ENCODE results near the gene ALDH4A1. TPM values are rescaled to one million over a fixed set of nuclear protein-coding genes. Genes with fewer than 3 reads are reported as not detected.

Gene ALDH4A1
- total RNA-seq, 1 experiment from 2014 or later: 26.1 TPM

DNA sequence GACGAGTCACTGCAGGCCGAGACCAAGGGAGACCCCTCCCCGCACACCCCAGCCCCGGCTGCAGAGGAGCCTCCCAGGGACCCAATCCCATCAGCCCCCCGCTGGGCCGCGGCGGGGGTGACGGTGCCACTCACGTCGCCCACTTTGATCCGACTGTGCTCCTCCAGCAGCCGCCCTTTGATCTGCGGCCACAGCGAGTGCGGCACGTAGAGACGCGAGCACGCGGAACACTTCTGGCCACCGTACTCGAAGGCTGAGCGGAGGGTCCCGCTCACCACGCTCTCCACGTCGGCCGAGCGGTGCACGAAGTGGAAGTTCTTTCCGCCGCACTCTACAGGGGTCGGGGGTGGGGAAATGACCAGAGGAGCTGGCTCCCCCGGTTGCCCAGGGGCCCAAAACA, 25.1 kb downstream of the ALDH4A1 start:
- WGBS (ENCODE audit: extremely low coverage, insufficient read length, low lambda C conversion rate): no CpG with 5 or more reads among the region's 35 CpGs
- Histone ChIP-seq H3K23ac (ENCODE audit: insufficient read length, low read depth, low read length) (no peak overlapping the region), H2BK120ac (ENCODE audit: low read depth, low read length, poor library complexity, severe bottlenecking) (no peak overlapping the region), H2AFZ (ENCODE audit: low read length) (no peak overlapping the region), H3K18ac (ENCODE audit: insufficient read length, low read depth, low read length) (no peak overlapping the region), H2BK15ac (ENCODE audit: low read depth, low read length) (no peak overlapping the region), H3K9me3 (ENCODE audit: control insufficient read depth, low read depth, low read length) (no peaks in the 10 kb centered on the region), H3K79me2 (ENCODE audit: insufficient read depth, low read length) (no peaks in the 10 kb centered on the region), H3K27me3 (ENCODE audit: insufficient read depth, low read length) (no peaks in the 10 kb centered on the region), H2BK5ac (ENCODE audit: insufficient read length, low read length) (no peak overlapping the region), H2BK20ac (ENCODE audit: low read depth, low read length, poor library complexity, severe bottlenecking) (no peak overlapping the region), H3K27ac (ENCODE audit: insufficient read length, low read depth, low read length) (no peak overlapping the region), H3K14ac (ENCODE audit: insufficient read depth, low read length) (no peak overlapping the region), H3K56ac (ENCODE audit: insufficient read length, low read depth, low read length) (no peak overlapping the region), H3K4me2 (ENCODE audit: insufficient read depth, insufficient read length, low read length) (no peak overlapping the region), H3K4ac (ENCODE audit: low read depth, low read length) (no peak overlapping the region), H4K91ac (ENCODE audit: insufficient read length, low read depth, low read length) (no peak overlapping the region), H4K5ac (ENCODE audit: insufficient read length, low read depth, low read length) (no peak overlapping the region), H3T11ph (ENCODE audit: low read length) (no peak overlapping the region), H2BK12ac (ENCODE audit: insufficient read length, low read depth, low read length) (no peak overlapping the region), H3K79me1 (ENCODE audit: insufficient read depth, low read depth, low read length, poor library complexity, severe bottlenecking) (no peaks in the 10 kb centered on the region), H4K8ac (replicated peaks; ENCODE audit: insufficient read length, low read depth, low read length) (no peak overlapping the region), H4K20me1 (ENCODE audit: control insufficient read depth, insufficient read depth, insufficient read length) (no peaks in the 10 kb centered on the region), H3K4me1 (ENCODE audit: insufficient read depth, low read length) (no peaks in the 10 kb centered on the region), H3K23me2 (ENCODE audit: insufficient read length, low read depth, low read length, poor library complexity, severe bottlenecking) (no peaks in the 10 kb centered on the region), H2AK5ac (ENCODE audit: insufficient read length, low read length) (no peak overlapping the region), H3K9ac (ENCODE audit: extremely low read depth, insufficient read length, low read length) (no peak overlapping the region)
- no peaks in the 10 kb centered on the region for H3K27me3 Mint-ChIP-seq (ENCODE audit: low read depth)
- no peak for DNase-seq
- no peak overlapping the region for H3K27ac Mint-ChIP-seq
- no peak overlapping the region for H3K4me3 Mint-ChIP-seq
- peaks cover 0 to 7% (median 2%) of the 10 kb centered on the region in 3 experiments; a peak in 5 of 7 replicates for H3K36me3 Mint-ChIP-seq (ENCODE audit: insufficient read depth in 1 of 3, low read depth in 3 of 3)
- TF ChIP-seq, protein P1, sequence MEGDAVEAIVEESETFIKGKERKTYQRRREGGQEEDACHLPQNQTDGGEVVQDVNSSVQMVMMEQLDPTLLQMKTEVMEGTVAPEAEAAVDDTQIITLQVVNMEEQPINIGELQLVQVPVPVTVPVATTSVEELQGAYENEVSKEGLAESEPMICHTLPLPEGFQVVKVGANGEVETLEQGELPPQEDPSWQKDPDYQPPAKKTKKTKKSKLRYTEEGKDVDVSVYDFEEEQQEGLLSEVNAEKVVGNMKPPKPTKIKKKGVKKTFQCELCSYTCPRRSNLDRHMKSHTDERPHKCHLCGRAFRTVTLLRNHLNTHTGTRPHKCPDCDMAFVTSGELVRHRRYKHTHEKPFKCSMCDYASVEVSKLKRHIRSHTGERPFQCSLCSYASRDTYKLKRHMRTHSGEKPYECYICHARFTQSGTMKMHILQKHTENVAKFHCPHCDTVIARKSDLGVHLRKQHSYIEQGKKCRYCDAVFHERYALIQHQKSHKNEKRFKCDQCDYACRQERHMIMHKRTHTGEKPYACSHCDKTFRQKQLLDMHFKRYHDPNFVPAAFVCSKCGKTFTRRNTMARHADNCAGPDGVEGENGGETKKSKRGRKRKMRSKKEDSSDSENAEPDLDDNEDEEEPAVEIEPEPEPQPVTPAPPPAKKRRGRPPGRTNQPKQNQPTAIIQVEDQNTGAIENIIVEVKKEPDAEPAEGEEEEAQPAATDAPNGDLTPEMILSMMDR (conservative IDR thresholded peaks at IDR 0.05): no peak
- H3K9me3 Mint-ChIP-seq: no peaks in the 10 kb centered on the region
- H3K4me1 Mint-ChIP-seq: peaks cover 0 to 11% of the 10 kb centered on the region in 2 experiments; a peak in 2 of 4 replicates
